HEK293 (cell line): ENCODE results near the gene PCDH9.

Experiments used
- CTCF ChIA-PET: fragments of 350-600 bp; formaldehyde crosslinking; extraction: SDS; loops from one replicate; lab custom pipeline; 2021; ENCODE audit warnings: antibody characterized with exemption; lab: Yijun Ruan, JAX
- POLR2A ChIA-PET: fragments of 300-600 bp; formaldehyde crosslinking; extraction: SDS; loops from one replicate; lab custom pipeline; 2020; ENCODE audit warnings: antibody characterized with exemption, inconsistent platforms; lab: Yijun Ruan, JAX
- H3K27ac ChIP-seq: fragments of 200-500 bp; sonication (Bioruptor generic); 2 replicates; pipeline ENCODE4 v1.5.1; 2014; ENCODE audit warnings: low read depth, low read length, control low read depth, inconsistent platforms; ENCODE audit errors: extremely low read depth
- H3K36me3 ChIP-seq, 2 experiments: fragments of 200-500 bp in 1 of 2; sonication (Bioruptor generic) in 1 of 2; 1 replicate in 1 of 2; 2 replicates in 1 of 2; pipeline ENCODE4 v1.5.1; 2014 to 2017; ENCODE audit warnings: inconsistent platforms in 2 of 2, low read length in 2 of 2; ENCODE audit not compliant: control insufficient read depth in 2 of 2, insufficient read depth in 1 of 2
- H3K4me1 ChIP-seq: fragments of 200-500 bp; sonication (Bioruptor generic); 2 replicates; pipeline ENCODE4 v1.5.1; 2014; ENCODE audit warnings: mild to moderate bottlenecking, low read length, inconsistent platforms; ENCODE audit not compliant: control insufficient read depth, insufficient read depth
- H3K4me3 ChIP-seq: 2 replicates; pipeline ENCODE4 v1.5.1; 2011; ENCODE audit warnings: low read depth, mild to moderate bottlenecking, control low read depth, low read length, moderate library complexity
- H3K9me3 ChIP-seq: fragments of 200-500 bp; sonication (Bioruptor generic); 2 replicates; pipeline ENCODE4 v1.5.1; 2014; ENCODE audit warnings: low read depth, low read length, inconsistent platforms; ENCODE audit not compliant: control insufficient read depth, insufficient read depth
- FEZF1 ChIP-seq: fragments of 450-650 bp; formaldehyde crosslinking; IDR thresholded peaks from 2 replicates; pipeline ENCODE4 v1.5.1; 2016; ENCODE audit warnings: missing biosample characterization, missing genetic modification characterization
- ZBTB26 ChIP-seq: fragments of 450-650 bp; formaldehyde crosslinking; optimal IDR thresholded peaks from 2 replicates; pipeline ENCODE3; 2016; ENCODE audit warnings: missing biosample characterization, mild to moderate bottlenecking, missing genetic modification characterization
- ZNF214 ChIP-seq: fragments of 450-650 bp; formaldehyde crosslinking; IDR thresholded peaks from 2 replicates; pipeline ENCODE4 v1.5.1; 2017; ENCODE audit warnings: missing biosample characterization, mild to moderate bottlenecking, missing genetic modification characterization, borderline replicate concordance
- ZNF350 ChIP-seq: fragments of 450-650 bp; formaldehyde crosslinking; IDR thresholded peaks from 2 replicates; pipeline ENCODE4 v1.5.0; 2017; ENCODE audit warnings: missing biosample characterization, mild to moderate bottlenecking, missing genetic modification characterization
- ZNF529 ChIP-seq: fragments of 450-650 bp; formaldehyde crosslinking; IDR thresholded peaks from 2 replicates; pipeline ENCODE4 v1.5.1; 2017; ENCODE audit warnings: missing genetic modification characterization, missing biosample characterization; ENCODE audit not compliant: insufficient replicate concordance
- ZNF654 ChIP-seq: fragments of 450-650 bp; formaldehyde crosslinking; IDR thresholded peaks from 2 replicates; pipeline ENCODE4 v1.5.1; 2016; ENCODE audit warnings: low read depth, missing biosample characterization, missing genetic modification characterization
- ZNF776 ChIP-seq: fragments of 450-650 bp; formaldehyde crosslinking; IDR thresholded peaks from 2 replicates; pipeline ENCODE4 v1.5.0; 2017; ENCODE audit warnings: missing biosample characterization, missing genetic modification characterization, borderline replicate concordance
- ZSCAN16 ChIP-seq: fragments of 450-650 bp; formaldehyde crosslinking; IDR thresholded peaks from 2 replicates; pipeline ENCODE4 v1.5.1; 2016; ENCODE audit warnings: missing biosample characterization, missing genetic modification characterization
- ZXDB ChIP-seq: fragments of 450-650 bp; formaldehyde crosslinking; IDR thresholded peaks from 2 replicates; pipeline ENCODE4 v1.5.1; 2016; ENCODE audit warnings: missing biosample characterization, missing genetic modification characterization
- TF ChIP-seq, protein P1 (sequence below): fragments of 450-650 bp; formaldehyde crosslinking; IDR thresholded peaks from 2 replicates; pipeline ENCODE4 v1.5.1; 2016; ENCODE audit warnings: missing biosample characterization, missing genetic modification characterization, borderline replicate concordance
- TF ChIP-seq, protein P2 (sequence below): fragments of 450-650 bp; formaldehyde crosslinking; conservative IDR thresholded peaks from 2 replicates; pipeline ENCODE4 v1.5.1; 2016; ENCODE audit warnings: low read depth, missing biosample characterization, missing genetic modification characterization
- TF ChIP-seq, protein P3 (sequence below): IDR thresholded peaks from 2 replicates; pipeline ENCODE4 v1.6.1; 2011; ENCODE audit warnings: mild to moderate bottlenecking, low read depth, low read length, borderline replicate concordance
- TF ChIP-seq, protein P4 (sequence below): fragments of 450-650 bp; formaldehyde crosslinking; IDR thresholded peaks from 2 replicates; pipeline ENCODE4 v1.5.1; 2016; ENCODE audit warnings: missing biosample characterization, missing genetic modification characterization
- TF ChIP-seq, protein P5 (sequence below): fragments of 450-650 bp; formaldehyde crosslinking; IDR thresholded peaks from 2 replicates; pipeline ENCODE4 v1.5.1; 2017; ENCODE audit warnings: missing biosample characterization, missing genetic modification characterization

Gene PCDH9

DNA sequence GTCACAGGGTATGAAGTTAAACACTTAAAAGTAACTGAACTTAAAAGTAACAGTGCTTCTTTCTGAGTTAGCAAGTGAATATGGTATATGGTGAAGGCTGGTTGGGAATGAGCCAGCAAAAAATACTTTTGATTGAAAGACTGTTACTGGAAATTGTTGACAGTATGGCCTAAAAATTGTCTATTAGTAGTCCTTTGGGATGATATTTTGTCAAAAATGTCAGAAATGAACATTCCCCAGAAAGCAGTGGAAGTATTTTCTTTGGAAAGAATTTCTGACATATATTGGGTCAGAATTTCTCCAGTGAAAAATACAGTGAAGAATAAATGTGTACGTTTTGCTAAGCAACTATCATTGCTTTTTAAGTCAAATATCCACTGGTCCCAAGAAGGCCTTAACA, 860.5 kb downstream of the PCDH9 start (continued):
- TF ChIP-seq, protein P1, sequence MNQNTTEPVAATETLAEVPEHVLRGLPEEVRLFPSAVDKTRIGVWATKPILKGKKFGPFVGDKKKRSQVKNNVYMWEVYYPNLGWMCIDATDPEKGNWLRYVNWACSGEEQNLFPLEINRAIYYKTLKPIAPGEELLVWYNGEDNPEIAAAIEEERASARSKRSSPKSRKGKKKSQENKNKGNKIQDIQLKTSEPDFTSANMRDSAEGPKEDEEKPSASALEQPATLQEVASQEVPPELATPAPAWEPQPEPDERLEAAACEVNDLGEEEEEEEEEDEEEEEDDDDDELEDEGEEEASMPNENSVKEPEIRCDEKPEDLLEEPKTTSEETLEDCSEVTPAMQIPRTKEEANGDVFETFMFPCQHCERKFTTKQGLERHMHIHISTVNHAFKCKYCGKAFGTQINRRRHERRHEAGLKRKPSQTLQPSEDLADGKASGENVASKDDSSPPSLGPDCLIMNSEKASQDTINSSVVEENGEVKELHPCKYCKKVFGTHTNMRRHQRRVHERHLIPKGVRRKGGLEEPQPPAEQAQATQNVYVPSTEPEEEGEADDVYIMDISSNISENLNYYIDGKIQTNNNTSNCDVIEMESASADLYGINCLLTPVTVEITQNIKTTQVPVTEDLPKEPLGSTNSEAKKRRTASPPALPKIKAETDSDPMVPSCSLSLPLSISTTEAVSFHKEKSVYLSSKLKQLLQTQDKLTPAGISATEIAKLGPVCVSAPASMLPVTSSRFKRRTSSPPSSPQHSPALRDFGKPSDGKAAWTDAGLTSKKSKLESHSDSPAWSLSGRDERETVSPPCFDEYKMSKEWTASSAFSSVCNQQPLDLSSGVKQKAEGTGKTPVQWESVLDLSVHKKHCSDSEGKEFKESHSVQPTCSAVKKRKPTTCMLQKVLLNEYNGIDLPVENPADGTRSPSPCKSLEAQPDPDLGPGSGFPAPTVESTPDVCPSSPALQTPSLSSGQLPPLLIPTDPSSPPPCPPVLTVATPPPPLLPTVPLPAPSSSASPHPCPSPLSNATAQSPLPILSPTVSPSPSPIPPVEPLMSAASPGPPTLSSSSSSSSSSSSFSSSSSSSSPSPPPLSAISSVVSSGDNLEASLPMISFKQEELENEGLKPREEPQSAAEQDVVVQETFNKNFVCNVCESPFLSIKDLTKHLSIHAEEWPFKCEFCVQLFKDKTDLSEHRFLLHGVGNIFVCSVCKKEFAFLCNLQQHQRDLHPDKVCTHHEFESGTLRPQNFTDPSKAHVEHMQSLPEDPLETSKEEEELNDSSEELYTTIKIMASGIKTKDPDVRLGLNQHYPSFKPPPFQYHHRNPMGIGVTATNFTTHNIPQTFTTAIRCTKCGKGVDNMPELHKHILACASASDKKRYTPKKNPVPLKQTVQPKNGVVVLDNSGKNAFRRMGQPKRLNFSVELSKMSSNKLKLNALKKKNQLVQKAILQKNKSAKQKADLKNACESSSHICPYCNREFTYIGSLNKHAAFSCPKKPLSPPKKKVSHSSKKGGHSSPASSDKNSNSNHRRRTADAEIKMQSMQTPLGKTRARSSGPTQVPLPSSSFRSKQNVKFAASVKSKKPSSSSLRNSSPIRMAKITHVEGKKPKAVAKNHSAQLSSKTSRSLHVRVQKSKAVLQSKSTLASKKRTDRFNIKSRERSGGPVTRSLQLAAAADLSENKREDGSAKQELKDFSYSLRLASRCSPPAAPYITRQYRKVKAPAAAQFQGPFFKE (tag by site-specific recombination) = no peak
- TF ChIP-seq ZNF350 (tag by site-specific recombination) (no peak), ZSCAN16 (no peak), ZBTB26 (no peak), ZXDB (tag by site-specific recombination) (no peak), FEZF1 (no peak), ZNF776 (tag by site-specific recombination) (no peak)
- TF ChIP-seq, all 188 proteins: peak for 0

GRCh38 chr13:66367356-66367755, 862.8 kb downstream of the PCDH9 start:
- Histone ChIP-seq H3K4me1 (no peaks in the 10 kb centered on the region), H3K36me3 (no peaks in the 10 kb centered on the region), H3K4me3 (no peak overlapping the region), H3K9me3 (no peaks in the 10 kb centered on the region), H3K27ac (no peak overlapping the region)
- POLR2A ChIA-PET = no interaction called here
- TF ChIP-seq, protein P2, sequence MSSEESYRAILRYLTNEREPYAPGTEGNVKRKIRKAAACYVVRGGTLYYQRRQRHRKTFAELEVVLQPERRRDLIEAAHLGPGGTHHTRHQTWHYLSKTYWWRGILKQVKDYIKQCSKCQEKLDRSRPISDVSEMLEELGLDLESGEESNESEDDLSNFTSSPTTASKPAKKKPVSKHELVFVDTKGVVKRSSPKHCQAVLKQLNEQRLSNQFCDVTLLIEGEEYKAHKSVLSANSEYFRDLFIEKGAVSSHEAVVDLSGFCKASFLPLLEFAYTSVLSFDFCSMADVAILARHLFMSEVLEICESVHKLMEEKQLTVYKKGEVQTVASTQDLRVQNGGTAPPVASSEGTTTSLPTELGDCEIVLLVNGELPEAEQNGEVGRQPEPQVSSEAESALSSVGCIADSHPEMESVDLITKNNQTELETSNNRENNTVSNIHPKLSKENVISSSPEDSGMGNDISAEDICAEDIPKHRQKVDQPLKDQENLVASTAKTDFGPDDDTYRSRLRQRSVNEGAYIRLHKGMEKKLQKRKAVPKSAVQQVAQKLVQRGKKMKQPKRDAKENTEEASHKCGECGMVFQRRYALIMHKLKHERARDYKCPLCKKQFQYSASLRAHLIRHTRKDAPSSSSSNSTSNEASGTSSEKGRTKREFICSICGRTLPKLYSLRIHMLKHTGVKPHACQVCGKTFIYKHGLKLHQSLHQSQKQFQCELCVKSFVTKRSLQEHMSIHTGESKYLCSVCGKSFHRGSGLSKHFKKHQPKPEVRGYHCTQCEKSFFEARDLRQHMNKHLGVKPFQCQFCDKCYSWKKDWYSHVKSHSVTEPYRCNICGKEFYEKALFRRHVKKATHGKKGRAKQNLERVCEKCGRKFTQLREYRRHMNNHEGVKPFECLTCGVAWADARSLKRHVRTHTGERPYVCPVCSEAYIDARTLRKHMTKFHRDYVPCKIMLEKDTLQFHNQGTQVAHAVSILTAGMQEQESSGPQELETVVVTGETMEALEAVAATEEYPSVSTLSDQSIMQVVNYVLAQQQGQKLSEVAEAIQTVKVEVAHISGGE (tag by site-specific recombination) = no peak
- TF ChIP-seq ZNF529 (no peak), ZNF214 (no peak), ZNF654 (no peak)
- TF ChIP-seq, protein P3, sequence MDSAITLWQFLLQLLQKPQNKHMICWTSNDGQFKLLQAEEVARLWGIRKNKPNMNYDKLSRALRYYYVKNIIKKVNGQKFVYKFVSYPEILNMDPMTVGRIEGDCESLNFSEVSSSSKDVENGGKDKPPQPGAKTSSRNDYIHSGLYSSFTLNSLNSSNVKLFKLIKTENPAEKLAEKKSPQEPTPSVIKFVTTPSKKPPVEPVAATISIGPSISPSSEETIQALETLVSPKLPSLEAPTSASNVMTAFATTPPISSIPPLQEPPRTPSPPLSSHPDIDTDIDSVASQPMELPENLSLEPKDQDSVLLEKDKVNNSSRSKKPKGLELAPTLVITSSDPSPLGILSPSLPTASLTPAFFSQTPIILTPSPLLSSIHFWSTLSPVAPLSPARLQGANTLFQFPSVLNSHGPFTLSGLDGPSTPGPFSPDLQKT = peak; percentile 59; the same call in 1 of the 2 replicates
- TF ChIP-seq, protein P4, sequence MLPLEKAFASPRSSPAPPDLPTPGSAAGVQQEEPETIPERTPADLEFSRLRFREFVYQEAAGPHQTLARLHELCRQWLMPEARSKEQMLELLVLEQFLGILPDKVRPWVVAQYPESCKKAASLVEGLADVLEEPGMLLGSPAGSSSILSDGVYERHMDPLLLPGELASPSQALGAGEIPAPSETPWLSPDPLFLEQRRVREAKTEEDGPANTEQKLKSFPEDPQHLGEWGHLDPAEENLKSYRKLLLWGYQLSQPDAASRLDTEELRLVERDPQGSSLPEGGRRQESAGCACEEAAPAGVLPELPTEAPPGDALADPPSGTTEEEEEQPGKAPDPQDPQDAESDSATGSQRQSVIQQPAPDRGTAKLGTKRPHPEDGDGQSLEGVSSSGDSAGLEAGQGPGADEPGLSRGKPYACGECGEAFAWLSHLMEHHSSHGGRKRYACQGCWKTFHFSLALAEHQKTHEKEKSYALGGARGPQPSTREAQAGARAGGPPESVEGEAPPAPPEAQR (tag by site-specific recombination) = no peak
- TF ChIP-seq, protein P5, sequence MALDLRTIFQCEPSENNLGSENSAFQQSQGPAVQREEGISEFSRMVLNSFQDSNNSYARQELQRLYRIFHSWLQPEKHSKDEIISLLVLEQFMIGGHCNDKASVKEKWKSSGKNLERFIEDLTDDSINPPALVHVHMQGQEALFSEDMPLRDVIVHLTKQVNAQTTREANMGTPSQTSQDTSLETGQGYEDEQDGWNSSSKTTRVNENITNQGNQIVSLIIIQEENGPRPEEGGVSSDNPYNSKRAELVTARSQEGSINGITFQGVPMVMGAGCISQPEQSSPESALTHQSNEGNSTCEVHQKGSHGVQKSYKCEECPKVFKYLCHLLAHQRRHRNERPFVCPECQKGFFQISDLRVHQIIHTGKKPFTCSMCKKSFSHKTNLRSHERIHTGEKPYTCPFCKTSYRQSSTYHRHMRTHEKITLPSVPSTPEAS (tag by site-specific recombination) = no peak
- CTCF ChIA-PET = no interaction called here
